Stimulated activated CD4-positive, alpha-beta T cell treated with anti-CD3 and anti-CD28 coated beads, Interleukin-15, amount 100 ng/mL, for 48 hours (primary cell): ENCODE measurements around the gene RASSF5.

Experiments used
- DNase-seq, 2 donors: peaks; one replicate each; pipeline ENCODE4 v3.0.0-alpha.2; 2020; ENCODE audit warnings: low read depth in 2 of 2

RASSF5 gene

DNA sequence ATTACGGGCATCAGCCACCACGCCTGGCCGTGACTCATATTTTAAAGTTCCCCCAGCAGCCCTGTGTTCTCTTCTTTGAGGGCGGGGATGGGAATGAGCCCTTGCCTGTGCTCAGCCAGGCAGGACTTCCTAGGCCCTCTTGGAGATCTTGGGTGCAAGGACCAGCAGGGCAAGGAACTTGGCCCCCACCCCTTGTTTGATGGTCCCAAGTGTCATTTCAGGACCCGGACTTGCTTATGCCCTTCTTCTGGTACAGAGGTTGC lies 9.3 kb downstream of the RASSF5 start:
- DNase-seq = no peak

DNA sequence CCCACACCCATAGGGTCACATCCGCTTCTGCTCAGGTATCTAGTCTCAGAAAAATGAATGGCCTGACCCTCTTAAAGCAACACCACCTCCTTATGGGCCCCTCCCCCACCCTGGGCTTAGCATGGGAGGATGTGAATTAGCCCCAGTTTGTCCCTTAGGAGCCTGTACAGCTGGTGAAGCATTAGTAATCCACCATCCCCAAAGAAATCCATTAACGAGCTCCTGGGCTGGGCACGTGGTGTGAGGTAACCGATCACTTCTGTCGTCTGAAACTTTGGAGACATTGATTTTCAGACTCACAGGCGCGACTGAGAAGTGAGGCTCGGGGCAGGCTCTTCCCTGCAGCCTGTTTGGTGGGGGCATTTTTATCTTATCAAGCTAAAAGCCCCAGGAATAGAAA lies 10.5 kb downstream of the RASSF5 start:
- DNase-seq = no peak

- no peak for DNase-seq
Observed at GRCh38 chr1:206518206-206518605, 10.9 kb downstream of the RASSF5 start.

- no peak for DNase-seq
Observed at GRCh38 chr1:206518743-206519142, 11.4 kb downstream of the RASSF5 start.

DNA sequence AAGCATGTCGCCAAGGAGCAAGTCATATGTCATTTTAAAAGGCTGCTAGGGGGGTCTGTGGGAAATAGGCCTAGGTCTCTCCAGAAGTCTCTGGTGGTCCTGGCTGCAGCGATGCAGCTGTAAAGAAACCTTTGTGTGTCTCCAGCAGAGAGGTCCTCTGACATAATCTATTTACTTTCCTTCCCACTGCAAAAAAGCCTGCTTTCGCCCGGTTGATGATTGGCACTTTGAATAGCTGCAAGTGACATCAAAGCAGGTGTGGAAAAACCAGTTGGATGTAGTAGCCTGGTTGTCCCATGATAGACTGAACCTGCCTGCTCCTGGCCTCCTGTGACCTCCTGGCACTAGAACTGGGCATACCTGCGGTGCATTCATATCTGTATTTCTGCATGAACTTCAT lies 13.8 kb downstream of the RASSF5 start:
- no peak for DNase-seq

DNA sequence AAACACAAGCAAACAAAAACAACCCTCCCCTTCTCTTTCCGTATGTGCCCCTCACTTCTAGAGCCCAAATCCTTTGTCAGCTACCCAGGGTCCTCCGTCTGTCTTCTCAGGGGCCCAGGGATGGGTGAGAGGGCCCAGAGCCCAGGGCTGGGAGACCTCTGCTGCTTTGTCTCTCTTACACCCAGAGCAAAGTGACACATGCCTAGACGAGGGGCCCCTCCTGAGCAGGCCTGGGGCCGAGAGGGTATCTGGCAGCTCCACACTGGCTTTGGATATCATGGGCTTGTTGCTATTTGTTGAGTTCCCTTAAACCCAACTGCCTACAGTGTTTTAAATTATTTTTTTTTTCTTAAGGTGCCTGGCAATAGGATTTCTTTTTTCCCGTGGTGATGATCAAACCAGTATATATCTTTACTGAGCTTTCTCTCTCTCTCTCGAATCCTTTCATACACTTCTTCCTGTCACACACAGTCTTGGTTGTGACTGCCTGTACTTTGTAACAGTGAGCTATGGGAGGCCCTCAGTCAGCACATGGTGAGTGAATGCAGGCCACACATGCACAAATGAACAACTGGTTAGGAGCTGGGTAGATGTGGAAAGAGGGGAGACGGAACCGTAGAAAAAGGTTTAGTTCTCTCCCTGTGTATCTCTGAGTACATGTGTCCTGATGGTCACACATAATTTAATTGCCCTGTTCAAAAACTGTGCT lies 14.5 kb downstream of the RASSF5 start:
- DNase-seq = no peak

DNA sequence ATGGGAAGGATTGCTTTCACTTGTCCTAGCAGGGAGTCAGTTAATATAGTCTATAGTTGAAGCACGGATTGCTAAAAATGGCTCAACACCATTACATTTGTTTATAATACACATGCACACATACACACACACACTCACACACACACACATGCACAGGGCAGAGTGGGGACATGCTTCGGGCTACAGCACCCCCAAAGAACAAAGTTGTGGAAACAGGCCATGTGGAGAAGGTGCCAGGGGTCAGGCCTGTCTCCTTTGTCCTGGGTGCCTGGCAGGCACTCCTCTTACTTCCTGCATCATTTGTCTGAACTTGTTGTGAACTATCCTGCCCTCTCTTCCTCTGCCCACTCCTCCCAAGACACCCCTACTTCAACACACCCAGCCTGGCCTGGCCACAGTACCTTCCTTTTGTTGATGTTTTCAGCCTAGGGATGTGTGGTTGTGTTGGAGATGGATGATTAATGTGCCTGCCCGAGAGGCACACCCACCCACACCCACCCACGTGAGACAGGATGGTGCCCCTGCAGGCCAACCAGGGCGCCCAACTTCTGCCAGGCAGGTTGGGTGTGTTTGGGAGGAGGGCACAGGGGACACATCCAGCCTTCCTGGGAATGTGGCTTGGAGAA lies 17.5 kb downstream of the RASSF5 start:
- no peak for DNase-seq

DNA sequence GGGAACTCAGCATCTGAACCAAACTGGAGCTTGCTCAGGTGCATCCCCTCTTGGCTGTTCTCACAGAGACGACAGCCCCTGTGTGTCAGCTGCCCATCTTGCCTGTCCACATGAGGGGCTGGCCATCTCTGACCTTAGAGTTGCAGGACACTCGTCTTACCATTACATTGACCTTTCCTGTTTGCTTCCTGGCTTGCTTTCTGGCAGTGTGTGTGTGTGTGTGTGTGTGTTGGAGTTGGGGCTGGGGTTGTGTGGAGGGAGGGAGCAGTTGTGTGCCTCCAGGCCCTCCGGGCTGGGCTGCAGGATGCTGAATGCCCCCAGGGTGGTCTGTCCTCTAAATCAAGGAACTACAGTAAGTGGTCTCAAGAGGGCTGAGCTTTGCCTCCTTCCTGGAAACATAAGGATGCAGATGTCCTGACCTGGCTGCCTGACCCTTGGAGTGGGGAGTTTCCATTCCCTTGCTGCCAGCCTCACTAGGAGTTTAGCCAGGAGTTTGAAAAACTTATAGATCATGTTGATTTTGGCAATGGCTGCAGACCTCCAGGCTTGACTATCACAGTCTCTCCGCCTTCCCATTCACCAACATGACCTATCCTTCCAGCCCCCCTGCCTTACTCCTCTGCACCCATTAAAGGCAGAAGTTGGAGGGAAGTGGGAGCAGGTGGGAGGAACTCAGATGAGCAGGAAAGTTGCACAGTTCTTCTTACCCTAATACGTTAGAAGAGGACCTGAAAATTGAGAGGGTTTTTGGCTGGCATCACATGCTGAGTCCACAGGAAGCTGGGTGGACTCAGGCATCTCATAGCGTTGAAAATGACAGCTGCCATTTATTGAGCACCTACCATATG lies 19.0 kb downstream of the RASSF5 start:
- no peak for DNase-seq

GRCh38 chr1:206529425-206529824 lies 22.1 kb downstream of the RASSF5 start:
- DNase-seq = no peak

- DNase-seq = no peak
Observed at GRCh38 chr1:206532368-206532767, 25.0 kb downstream of the RASSF5 start.

DNA sequence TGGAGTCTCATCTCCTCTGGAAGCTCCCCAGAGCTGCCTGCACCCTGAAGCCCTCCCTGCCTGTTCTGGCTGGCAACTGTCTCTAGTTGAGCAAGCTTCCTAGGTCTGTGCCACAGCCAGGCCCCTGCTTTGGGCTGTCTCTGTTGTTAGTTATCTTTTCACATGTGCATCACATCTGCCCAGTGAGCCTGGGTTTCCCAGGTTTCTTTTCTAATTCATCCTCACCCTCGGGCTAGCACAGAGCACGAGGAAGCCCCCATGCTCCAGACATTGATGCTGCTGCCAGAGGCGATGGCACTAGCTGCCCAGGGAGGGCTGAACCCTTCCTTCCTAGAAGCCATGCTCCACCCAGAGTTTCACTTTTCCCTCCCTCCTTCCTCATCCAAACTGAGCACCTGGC lies 27.2 kb downstream of the RASSF5 start:
- DNase-seq = no peak

DNA sequence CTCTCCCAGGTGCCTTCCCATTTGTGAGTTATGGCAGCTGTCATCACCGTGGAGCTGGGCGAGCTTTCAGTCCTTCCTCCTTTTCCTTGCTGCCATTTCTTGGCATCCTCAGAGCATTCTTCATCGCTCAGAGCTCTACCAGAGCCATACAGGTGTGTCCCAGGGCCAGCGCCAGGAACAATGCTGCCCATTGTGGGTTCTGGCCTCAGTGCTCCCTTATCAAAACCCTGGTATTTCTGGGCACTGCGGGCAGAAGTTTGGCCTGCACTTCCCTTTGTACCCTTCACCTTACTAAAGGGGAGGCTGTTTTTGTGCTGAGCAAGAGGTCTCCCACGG lies 28.5 kb downstream of the RASSF5 start:
- no peak for DNase-seq

GRCh38 chr1:206537141-206537540 lies 29.8 kb downstream of the RASSF5 start:
- no peak for DNase-seq

DNA sequence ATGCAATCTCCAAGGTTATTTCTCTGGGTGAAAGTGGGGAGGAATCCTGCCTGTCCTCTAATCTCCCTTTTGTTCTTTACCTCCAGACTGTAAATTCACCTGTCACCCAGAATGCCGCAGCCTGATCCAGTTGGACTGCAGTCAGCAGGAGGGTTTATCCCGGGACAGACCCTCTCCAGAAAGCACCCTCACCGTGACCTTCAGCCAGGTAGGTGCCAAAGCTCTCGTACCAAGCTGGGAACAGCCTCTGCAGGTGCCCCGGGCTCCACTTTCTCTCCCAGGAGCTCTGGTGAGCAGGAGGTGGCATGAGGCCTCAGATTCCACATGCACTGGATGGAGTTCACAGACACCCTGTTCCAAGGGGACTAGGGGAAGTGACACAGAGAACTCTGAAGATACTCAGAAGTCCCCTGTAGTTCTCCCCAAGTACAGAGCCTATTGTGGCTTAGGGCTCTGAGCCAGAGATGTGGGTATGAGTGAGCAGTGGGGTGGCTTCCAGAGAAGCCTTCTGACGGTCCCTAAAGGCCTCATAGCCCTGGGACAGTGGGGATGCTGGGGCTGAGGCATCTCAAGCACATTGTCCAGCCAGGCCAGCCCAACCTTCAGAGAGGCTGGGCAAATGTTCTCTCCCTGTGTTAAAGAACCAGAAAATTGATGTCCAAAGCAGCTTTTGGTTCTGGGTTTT lies 30.9 kb downstream of the RASSF5 start:
- DNase-seq = no peak

DNA sequence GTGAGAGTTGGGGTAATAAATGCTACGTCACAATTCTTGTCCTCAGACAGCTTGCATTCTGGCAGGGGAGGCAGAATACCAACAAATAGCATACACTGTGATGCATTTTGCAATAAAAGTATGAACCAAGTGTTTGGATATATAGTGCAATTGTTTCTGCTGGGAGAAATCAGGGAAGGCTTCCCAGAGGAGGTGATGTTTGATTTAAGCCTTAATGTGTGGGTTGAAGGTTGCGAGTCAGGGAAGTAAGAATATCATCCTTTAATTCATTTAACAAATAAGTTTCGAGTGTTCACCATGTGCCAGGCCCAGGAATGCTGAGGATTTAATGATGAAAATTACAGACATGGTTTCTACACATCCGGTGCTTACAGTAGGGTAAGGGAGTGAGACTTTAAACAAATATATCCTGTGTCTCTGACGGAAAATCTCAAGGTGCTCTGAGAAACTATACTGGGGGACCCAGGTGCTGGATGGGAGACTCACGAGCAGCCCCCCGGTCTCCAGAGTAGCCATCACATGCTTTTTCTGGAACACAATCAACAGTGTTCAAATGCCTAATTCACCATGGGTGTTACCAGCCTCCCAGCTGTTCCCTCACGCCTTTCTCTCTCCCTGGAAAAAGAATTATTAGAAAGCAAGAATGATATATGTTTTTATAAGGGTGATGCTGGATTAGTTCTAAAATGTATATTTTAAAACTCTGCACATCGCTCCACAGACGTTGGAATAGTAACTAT lies 31.7 kb downstream of the RASSF5 start:
- no peak for DNase-seq

DNA sequence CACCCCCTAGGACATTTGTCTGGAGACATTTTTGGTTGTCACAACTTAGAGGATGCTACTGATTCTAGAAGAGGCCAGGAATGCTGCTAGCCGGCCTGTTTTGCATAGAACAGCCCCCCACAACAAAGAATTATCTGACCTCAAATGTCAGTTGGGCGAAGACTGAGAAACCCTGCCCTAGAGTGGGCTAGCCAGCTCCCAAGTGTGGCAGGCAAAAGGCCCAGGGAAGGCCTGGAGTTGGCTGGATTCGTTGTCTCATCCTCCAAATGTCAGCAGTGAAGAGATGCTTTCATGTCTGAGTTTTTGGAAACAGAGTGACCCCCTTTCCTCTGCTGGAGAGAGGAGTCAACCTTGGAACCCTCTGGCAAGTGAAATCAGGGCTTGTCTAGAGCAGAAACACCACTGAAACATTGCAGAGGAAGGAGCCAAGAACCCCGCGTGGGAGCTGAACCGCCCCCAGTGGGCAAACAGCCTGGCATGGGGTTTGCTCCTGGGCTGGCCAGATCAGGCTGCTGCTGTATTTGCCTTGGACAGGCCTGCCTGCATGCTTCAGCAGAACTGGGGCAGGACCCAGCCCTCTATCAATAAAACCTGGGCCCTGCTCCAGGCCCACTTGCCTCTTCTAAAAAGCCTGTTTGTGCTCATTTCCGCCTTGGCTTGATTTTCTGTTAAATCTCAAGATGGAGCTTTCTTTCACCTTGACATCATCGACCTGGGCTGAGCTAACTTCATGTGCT lies 32.9 kb downstream of the RASSF5 start:
- no peak for DNase-seq

DNA sequence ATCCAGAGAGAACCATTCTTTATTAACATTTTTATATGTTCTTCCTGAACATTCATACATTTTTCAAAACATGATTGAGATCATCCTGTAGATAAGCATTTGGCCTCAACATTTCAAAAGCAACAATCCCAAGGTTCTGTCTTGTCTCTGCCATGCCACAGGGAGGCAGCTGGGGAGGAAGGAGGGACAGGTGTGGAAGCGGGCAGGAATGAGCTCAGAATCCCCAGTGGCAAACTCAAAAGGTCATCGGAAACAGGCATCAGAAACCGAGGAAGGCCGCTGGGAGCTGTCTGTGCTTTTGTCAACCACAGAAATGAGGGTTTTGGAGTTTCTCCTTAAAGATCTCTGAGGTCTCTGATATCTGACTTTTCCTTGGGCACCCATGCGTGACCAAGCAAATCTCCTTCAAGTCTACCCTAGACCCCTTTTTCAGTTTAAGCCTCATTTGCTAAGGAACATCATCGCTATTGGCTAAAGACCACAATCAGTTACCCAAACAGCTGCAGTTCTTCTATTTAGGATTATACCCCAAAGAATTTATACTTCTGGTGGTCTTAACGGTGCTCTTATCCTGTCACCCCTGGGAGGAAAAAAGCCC lies 34.0 kb downstream of the RASSF5 start:
- DNase-seq = no peak

DNA sequence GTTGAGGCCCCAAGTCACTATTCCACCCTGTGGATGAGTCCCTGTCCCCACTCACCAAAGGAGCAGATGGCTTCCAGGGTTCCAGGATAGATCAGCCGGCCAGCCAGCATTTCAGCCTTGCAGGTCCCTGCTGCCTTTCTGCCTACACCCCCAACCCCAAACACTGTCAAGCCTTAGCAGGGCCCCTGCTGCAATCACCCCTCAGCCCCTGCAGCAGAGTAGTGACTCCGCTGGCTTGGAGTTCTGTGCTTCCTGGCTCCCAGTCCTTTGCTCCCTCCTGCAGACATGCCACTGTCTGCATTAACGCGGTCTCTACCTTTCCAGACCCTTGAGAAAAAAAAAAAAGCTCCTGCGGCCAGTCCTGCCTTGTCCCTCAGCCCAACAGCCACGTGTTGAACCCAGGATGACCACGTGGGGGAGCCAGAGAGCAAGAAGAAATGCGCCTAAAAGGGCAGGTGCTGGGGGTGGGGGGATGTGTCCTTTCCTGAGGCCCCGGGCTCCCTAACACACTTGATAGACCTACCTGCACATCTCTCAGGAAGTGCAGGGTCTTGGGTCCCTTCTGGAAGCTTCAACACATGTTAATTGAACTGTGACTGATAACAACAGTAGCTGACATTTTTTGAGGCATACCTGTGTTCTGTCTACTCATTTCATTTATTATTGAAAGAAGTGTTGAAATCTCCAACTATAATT lies 37.4 kb downstream of the RASSF5 start:
- peak; percentile 67 to 80 for DNase-seq

GRCh38 chr1:206545351-206545750 lies 38.0 kb downstream of the RASSF5 start:
- DNase-seq = no peak

DNA sequence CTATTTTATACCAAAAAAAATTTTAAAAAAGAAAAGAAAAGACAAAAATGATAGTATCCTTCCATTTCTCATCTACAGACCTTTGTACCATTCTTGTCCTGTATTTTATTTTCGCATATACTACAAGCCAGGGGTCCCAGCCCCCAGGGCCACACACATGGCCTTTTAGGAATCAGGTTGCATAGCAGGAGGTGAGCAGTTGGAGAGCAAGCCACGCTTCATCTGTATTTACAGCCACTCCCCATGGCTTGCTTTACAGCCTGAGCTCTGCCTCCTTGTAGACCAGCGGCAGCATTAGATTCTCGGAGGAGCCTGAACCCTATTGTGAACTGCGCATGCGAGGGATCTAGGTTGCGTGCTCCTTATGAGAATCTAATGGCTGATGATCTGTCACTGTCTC lies 39.8 kb downstream of the RASSF5 start:
- no peak for DNase-seq
